H1 (cell line): ENCODE measurements around the gene PCYT2. TPM values are rescaled to one million over a fixed set of nuclear protein-coding genes. Genes with fewer than 3 reads are reported as not detected.

ENCODE experiments used
- CHD1 ChIP-seq: IDR thresholded peaks from 2 replicates; pipeline ENCODE4 v1.6.1; 2012; ENCODE audit warnings: low read depth, low read length, improper control_type of control experiment
- CHD7 ChIP-seq: fragments of 300-600 bp; sonication (generic); IDR thresholded peaks from 2 replicates; pipeline ENCODE4 v1.7.1; 2012; ENCODE audit warnings: low read length, moderate library complexity, mild to moderate bottlenecking, inconsistent platforms; ENCODE audit not compliant: insufficient replicate concordance
- CTBP2 ChIP-seq: IDR thresholded peaks from 2 replicates; pipeline ENCODE4 v1.7.0; 2011; ENCODE audit warnings: borderline replicate concordance, mild to moderate bottlenecking, moderate library complexity, mixed read lengths, low read length; ENCODE audit not compliant: insufficient read depth, insufficient read length
- POLR2AphosphoS5 ChIP-seq: IDR thresholded peaks from 2 replicates; pipeline ENCODE4 v1.6.1; 2011; ENCODE audit warnings: low read depth, low read length
- POU5F1 ChIP-seq: IDR thresholded peaks from 2 replicates; pipeline ENCODE4 v1.6.1; 2011; ENCODE audit warnings: low read depth, mild to moderate bottlenecking, low read length, moderate library complexity
- polyA plus RNA-seq, 7 experiments: library from polyadenylated mRNA; depleted of rRNA in 3 of 7; stranded (reverse) in 5 of 7; unstranded in 2 of 7; fragments of >200 nt in 5 of 7; fragments of 200-250 nt in 2 of 7; gene quantifications; 1 replicate in 5 of 7; 2 replicates in 1 of 7; 4 replicates in 1 of 7; pipeline versions ENCODE4 v1.2.1 to v1.2.3, GENCODE V29; 2011 to 2013; ENCODE audit warnings: missing spikeins in 2 of 7, mixed read lengths in 2 of 7
- total RNA-seq: library from RNA; stranded (reverse); fragmentation: NEBNext Ultra II Directional; extraction: Animal tissue kit (Norgen Biotek cat#: 25700); gene quantifications from 2 replicates; pipeline ENCODE4 v1.2.1, GENCODE V29; 2021
- TF ChIP-seq, protein P1 (sequence below): IDR thresholded peaks from 2 replicates; pipeline ENCODE4 v1.6.1; 2012; ENCODE audit warnings: inconsistent platforms
- TF ChIP-seq, protein P2 (sequence below), 3 experiments: IDR thresholded peaks; 1 replicate in 2 of 3; 2 replicates in 1 of 3; pipeline versions ENCODE4 v1.5.1 to v1.6.1; 2011; ENCODE audit warnings: low read length in 3 of 3, mild to moderate bottlenecking in 3 of 3, inconsistent platforms in 2 of 3, low read depth in 1 of 3, moderate library complexity in 1 of 3; ENCODE audit not compliant: insufficient read depth in 1 of 3; ENCODE audit errors: control extremely low read depth in 1 of 3

PCYT2 gene
- total and polyA plus RNA-seq, 2 of the 8 experiments (the other 6 are each of a cell fraction or from before 2014, with no cell fraction given) = 29.9 to 31.3 TPM

DNA sequence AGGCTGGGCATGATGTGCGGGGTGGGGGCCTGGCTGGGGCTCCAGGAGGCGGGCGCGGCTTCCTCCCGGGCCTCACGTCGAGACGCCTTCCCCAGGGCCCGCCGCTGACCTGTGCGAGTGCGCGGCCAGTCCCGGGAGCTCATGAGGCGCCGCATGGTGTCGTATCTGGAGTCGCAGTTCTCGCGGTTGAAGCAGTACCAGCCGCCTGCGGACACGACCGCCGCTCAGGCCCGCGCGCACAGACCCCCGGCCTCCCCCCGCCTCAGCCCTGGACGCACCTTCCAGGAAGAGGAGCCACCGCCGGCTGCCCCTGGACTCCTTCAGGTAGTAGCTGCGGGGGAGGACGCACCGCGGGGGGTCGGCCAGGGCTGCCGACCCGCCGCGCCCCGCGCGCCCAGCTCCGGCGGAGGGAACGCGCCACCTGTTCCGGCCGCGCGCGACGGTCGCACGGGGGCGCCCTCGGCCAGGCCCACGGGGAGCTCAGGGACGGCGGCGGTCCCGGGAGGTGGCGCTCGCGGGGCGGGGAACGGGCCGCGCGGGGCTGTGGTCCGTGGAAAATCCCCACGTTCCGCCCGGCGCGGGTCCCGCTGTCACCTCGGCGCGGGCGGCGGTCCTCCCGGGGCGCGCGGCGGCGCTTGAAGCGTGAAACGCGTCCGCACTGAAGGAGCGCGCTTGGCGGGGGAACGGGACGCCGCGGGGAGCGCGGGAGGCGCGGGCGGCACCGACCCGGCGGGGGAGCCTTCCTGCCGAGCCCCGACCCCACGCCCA, 48.3 kb upstream of the PCYT2 start (continued):
- TF ChIP-seq CTBP2 (peak; percentile 16), CHD7 (no peak), CHD1 (no peak), POLR2AphosphoS5 (no peak), POU5F1 (no peak)
- TF ChIP-seq, protein P1, sequence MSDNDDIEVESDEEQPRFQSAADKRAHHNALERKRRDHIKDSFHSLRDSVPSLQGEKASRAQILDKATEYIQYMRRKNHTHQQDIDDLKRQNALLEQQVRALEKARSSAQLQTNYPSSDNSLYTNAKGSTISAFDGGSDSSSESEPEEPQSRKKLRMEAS = no peak
- TF ChIP-seq, protein P2, sequence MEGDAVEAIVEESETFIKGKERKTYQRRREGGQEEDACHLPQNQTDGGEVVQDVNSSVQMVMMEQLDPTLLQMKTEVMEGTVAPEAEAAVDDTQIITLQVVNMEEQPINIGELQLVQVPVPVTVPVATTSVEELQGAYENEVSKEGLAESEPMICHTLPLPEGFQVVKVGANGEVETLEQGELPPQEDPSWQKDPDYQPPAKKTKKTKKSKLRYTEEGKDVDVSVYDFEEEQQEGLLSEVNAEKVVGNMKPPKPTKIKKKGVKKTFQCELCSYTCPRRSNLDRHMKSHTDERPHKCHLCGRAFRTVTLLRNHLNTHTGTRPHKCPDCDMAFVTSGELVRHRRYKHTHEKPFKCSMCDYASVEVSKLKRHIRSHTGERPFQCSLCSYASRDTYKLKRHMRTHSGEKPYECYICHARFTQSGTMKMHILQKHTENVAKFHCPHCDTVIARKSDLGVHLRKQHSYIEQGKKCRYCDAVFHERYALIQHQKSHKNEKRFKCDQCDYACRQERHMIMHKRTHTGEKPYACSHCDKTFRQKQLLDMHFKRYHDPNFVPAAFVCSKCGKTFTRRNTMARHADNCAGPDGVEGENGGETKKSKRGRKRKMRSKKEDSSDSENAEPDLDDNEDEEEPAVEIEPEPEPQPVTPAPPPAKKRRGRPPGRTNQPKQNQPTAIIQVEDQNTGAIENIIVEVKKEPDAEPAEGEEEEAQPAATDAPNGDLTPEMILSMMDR (IDR thresholded peaks at IDR 0.05; ENCODE audit: control extremely low read depth in 1 of 3, insufficient read depth in 1 of 3, low read depth in 1 of 3, low read length in 3 of 3) = peak; percentile 51 to 98 (median 75)
